Skeletal muscle cell (primary cell): ENCODE results near the gene TENT4A.

Experiments used
- DNase-seq: peaks from one replicate; pipeline ENCODE4 v3.0.0-alpha.2; 2010; ENCODE audit warnings: low read depth
- H3K4me3 ChIP-seq: 2 replicates; pipeline ENCODE4 v1.5.1; 2011; ENCODE audit warnings: low read depth, mild to moderate bottlenecking, control low read depth, low read length, moderate library complexity

The TENT4A gene

DNA sequence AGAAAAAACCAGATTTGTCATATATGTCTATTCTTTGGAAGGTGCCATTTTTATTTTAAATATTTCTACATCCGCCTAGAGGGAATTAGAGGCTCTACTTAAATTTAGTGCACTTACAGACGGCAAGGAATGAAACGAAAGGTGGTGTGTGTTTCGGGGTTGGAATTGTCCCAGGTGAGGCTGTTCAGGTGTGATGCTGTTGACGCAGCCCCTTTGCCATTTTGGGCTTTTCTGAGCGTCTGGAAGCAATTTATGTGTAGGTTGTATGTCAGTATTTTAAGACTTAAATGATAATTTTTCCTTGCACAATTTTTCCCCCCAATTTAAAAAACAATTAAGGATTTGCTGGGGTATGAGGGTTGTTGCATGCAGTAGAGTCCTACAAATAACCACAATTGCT lies 2.0 kb downstream of the TENT4A start:
- H3K4me3 ChIP-seq = peak overlapping the region; percentile 59

DNA sequence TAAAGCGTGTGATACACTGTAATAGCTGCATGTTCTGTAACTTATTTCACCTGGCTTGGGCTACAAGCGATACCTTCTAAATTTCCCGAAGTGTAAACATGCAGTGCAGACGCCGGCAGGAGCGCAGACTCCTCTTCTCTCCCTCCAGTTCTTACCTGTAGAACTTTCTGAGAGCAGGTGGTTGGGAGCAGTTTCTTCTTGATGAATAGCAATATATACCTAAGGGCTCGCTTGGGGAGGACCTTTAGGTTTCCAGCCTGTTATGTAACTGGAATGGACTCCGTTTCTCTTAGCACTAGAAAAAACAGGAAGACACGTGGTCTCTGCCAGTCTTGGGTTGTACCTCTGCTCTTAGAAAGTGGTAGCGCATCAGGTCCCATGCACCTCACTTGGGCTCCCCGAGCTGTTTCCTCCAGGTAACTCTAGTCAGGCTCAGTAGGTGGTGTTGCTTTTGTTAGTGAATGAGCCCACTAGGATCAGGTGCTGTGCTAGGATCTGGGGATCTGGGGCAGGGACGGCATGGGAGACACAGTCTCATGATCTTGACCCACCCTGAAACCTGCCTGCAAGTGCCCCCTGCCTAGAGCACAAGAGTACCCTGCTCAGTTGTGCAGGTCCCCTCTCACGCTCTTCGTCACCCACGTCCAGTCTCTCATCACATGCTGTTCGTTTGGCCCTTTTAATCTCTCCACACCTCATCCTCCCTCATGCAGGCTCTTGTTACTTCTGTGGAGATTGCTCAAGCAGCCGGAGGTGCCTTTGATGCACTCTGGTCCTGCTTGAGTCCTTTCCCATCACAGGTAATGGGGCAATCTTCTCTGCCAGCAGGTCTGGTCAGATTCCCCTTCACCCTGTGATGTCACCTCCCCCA lies 2.8 kb downstream of the TENT4A start:
- DNase-seq = no peak

More for the DNA sequence above, 2.0 kb downstream of the TENT4A start:
- no peak for DNase-seq

DNA sequence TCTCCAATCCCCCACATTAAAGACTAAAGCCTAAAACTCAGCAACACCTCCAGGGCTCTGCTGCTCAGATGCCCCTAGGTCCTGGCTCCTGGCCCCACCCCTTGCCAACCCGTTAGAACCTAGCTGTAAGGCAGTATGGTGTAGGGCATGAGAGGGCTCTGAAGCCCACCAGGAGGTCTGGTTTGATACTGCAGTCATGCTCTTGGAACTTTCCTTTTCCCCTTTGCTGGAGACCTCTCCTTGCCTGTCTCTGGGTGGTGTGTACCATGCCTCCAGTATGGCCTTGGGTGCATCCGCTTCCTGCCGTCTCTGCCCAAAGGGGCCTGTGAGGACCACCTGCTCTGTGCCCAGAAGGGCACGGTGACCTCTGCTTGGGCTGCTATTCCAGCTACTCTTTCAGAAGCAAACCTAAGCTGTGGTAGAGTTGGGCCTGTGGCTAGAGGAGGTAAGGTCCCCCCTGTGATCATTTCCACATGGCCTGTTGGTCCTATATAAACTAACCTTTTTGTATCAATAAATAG lies 3.5 kb downstream of the TENT4A start:
- H3K4me3 ChIP-seq = peak overlapping the region; percentile 3
- no peak for DNase-seq

More for the DNA sequence above, 2.8 kb downstream of the TENT4A start:
- peak overlapping the region; percentile 59 for H3K4me3 ChIP-seq

DNA sequence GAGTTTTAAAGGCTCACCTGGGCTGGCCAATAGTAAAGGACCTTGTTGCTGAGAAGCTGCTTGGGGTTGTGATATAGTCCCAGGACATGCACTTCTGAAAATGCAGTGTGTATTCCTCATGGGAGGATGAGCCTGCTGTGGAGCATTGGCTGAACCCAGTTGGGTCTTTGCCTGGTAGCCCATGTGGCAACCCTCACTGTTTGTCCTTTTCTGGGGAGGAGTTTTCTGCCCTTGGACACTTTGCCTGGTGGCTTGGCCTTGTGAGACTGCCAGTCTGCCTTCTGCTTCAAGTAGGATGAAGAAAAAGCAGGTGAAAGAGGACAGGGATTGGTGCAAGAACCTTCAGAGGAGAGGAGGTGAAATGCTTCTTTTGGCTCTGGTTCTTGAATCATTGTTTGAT lies 4.0 kb downstream of the TENT4A start:
- no peak overlapping the region for H3K4me3 ChIP-seq
- DNase-seq = no peak

DNA sequence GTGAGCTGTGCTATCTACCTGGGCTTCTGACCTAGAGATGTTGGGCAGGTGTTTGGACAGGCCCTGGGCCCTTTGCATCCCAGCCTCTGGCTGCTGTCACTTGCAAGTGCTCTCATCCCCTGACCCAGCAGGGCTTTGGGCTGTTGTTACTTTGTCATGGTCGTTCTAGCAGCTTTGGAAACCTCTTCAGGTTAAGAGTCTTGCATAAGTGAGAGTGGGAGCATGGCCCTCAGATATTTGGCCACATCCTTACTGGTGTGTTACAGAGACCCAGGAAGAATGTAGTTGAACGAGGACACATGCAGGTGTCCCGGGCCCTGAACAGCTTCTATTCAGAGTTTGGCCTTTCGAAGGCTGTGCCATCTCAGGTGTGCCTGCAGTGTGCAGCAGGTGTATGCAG lies 4.5 kb downstream of the TENT4A start:
- no peak for DNase-seq
- no peak overlapping the region for H3K4me3 ChIP-seq

DNA sequence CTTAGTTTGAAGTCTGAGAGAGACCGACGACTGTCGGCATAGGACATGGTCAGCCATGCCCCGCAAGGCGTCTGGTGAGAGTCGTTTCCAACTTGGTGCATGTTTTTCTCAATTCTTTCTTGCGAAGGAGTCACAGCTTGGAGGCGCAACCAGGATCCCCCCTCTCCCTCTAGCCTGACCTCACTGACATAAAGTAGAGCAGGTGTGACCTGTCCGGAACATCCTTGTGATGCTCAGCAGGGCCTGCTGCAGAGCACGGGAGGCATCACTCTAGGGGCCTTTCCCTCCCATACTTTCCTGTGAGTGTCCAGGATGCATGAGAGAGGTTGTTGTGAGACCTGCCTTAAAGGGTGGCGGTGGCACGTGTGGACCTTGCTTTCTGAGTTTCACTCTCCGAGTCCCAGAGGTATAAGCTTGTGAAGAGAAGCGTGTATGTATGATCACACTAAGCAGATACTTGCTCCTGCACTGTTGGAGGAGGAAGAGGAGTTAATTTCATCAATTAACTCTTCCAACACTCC lies 5.0 kb downstream of the TENT4A start:
- no peak overlapping the region for H3K4me3 ChIP-seq
- DNase-seq = no peak

DNA sequence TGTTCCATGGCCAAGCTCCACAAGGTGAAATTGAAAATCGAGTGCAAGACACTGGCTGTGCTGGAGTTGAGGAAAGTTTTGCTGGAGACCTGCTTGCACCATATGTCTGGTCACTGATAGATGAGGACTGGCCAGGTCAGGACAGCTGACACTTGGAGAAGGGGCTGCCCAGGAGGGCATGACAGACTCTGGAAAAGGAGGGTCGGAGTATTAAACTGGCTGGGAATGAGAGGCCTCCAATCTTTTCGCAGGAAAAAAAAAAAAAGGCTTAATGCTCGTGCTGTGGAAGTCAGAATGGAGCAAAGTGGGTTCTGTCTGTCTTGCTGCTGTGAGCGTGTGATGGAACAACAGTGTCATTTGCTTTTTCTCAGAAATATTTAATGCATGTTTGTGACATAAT lies 5.5 kb downstream of the TENT4A start:
- H3K4me3 ChIP-seq = no peak overlapping the region
- no peak for DNase-seq

DNA sequence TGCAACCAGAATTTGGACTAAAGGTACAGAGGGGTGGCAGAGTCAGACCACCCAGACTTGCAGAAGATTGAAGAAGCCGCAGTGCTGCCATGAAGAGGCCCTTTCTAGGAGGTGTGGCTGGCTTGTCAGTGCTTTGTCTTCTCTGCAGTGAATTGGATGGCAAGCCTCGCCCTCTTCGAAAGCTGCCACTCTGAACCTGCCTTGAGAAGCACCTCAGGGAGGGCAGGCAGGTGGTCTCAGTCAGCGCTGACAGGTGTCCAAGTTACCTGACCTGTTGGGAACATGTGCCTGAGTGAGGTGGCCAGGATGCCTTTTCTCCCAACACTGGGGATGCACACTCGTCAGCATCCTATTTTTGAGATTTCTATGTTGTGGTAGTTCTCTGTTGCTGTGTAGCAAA lies 6.2 kb downstream of the TENT4A start:
- H3K4me3 ChIP-seq = no peak overlapping the region
- no peak for DNase-seq

DNA sequence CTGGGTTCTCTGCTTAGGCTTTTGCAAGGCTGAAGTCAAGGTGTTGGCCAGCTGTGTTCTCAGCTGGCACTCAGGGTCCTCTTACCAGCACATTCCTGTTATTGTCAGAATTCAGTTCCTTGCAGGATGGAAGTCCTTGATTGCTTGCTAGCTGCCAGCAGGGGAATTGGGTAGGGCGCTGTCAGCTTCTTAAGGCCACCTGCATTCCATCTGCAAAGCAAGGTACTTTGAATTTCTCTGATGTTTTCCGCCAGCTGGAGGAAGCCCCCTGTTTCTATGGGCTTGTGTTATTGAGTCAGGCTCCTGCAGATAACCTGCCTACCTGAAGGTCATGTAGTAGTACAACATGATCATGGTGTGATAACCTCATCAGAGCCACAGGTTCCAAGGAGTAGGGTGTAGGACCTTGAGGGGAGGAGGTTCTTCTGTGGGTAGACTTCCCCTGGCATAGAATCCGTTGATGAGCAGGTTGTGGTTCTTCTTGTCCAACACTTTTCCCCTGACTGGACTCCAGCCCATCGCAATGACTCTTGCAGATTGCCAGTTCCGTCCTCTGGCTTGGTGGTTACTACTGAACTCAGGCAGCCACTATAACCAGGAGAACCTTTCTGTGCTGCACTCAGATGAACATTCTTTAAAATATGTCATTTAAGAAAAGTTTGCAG lies 6.8 kb downstream of the TENT4A start:
- DNase-seq = no peak
- H3K4me3 ChIP-seq = no peak overlapping the region

DNA sequence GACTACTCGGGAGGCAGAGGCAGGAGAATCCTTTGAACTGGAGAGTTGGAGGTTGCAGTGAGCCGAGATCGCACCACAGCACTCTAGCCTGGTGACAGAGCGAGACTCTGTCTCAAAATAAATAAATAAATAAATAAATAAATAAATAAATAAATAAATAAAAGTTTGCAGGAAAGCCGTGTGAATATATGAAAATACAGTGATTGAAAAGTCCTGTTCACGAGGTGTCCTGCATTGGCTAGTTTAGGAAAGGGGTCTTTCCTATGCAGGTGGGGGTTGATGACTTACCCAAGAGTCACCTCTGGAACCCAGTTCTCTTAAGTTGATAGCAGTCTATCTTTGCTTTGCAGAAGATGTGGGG lies 7.3 kb downstream of the TENT4A start:
- H3K4me3 ChIP-seq = no peak overlapping the region
- no peak for DNase-seq

DNA sequence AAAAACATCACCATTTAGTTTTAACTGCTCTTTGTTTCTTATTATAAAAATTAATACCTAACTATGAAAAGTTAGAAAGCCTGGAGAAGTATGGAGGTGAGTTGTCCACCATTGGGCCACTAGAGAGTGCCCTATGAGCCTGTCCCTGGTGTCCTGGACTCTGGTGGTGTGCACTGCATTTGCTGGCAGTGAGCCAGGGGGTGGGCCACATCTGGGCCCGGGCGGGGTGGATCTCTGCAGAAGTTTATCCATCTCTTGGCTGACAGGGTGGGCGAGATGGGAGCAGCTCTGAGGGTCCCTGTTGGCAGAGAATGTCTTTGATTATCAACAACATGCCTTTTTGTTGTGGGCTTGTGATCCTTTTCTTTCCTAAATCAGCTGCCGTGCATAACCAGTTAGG lies 8.2 kb downstream of the TENT4A start:
- DNase-seq = no peak
- no peak overlapping the region for H3K4me3 ChIP-seq

DNA sequence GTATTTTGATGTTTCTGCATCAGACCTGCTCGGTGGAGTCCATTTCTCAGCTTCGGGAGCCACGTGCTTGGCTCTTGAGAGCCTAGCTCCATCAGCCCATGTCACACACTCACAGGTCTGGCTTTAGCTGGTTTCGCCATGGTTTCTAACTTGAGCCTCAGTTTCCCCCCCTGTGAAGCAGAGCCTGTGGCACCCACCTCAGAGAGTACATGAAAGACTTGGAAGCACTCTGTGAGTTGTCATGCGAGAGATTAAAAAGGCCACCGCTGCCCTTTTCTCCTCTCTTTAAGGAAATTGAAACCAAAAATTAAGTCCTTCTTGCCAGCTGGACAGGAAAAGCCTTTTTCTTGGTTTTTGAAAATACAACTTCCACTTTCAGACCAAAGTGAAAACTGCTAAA lies 8.8 kb downstream of the TENT4A start:
- peak overlapping the region; percentile 13 for H3K4me3 ChIP-seq

DNA sequence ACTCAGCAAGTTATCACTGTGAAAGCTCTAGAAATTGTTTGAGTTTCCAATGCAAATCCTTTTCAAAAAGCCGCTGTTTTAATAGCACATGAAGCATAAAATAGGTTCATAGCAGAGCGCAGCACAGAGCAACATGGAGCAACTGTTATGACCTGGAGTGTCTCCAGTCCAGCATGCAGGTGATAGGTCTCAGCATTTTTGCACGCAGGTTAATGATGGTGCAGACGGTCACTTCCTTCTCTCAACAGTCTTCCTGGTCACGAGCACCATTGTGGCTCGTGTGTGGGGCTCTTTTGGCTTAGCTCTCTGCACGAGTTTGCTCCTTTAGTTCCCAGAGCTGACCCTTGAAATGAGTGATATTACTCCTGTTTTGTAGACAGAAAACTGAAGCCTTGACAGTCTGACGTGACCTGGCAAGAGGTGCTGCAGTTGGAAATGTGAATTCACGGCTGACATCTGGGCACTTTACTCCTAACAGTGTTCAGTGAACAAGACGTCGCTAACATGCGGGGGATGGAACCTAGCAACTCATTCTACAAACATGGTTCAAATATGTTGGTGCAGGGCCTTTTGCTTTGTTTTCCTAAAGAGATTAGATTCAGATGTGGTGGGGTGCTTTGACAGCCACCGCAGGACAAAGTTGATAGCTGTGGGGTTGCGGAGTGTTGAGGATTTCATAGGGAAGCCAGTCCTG lies 10.0 kb downstream of the TENT4A start:
- H3K4me3 ChIP-seq = no peak overlapping the region

More for the DNA sequence above, 8.8 kb downstream of the TENT4A start:
- no peak for DNase-seq

DNA sequence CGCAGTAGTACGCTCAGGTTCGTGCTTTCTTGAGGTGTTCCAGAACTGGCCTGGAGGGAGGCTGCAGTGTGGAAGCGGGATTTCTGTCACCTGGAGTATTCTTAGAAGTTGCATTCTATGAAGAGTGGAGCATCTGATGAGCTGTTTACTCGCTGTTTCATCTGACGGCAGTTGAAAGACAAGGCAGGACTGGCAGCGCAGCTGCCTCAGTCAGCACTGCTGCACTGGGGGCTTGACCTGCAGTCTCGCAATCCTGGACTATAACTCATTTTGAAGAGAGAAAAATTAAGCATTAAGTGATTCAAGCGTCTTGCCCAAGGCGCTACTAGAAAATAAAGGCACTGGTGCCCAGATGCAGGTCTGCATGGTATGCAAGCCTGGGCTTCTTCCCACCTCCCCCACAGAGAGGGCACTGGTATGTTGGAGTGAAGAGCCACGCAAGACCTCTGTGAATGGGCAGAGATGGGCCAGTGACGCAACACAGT lies 10.6 kb downstream of the TENT4A start:
- no peak overlapping the region for H3K4me3 ChIP-seq

More for the DNA sequence above, 10.0 kb downstream of the TENT4A start:
- no peak for DNase-seq

DNA sequence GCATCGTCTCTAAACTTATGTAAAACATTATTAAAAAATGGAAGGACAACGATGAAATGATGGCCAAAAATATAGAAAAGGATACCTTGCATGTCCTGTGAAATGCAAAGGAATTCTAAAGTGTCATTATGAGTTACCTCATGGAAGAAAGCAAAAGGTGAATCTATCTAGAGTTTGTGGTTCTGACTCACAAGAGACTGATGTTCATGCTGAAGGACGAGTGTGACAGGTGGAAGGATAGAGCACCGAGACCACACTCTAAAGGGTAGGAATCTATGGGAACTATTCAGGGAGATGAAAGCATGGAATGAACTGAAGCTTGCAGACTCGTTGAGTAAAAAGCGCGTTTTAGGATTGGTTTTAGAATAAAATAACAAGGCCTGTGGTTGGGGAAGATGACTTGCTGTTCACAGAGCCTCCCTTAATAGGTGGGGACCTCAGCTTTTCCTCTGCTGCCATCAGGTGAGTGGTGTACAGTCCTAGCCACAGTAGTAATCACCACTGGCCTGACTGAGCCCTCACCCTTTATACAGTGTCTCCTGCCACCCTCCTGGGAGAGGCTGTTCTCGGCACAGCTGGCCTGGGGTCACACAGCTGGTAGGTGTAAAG lies 11.2 kb downstream of the TENT4A start:
- no peak for DNase-seq
- H3K4me3 ChIP-seq = no peak overlapping the region

More for the DNA sequence above, 10.6 kb downstream of the TENT4A start:
- DNase-seq = no peak

DNA sequence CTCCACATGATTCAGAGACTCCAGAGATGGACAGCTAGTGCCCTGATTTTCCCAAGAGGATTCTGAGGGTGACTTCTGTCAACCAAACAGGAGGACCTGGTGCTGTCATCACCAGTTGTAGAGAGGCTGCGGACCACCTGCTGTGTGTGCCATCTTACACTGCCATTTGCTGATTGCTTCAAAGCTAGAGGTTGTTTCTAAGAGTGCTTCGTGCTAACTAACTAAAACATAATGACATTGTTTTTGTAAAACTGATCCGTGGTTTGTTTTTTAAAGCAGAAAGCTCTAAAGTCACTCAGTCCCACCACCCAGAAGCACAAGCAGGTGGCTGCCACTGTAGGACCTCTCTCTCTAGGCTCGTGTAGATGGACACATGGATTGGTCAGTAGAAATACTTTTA lies 12.2 kb downstream of the TENT4A start:
- no peak for DNase-seq

DNA sequence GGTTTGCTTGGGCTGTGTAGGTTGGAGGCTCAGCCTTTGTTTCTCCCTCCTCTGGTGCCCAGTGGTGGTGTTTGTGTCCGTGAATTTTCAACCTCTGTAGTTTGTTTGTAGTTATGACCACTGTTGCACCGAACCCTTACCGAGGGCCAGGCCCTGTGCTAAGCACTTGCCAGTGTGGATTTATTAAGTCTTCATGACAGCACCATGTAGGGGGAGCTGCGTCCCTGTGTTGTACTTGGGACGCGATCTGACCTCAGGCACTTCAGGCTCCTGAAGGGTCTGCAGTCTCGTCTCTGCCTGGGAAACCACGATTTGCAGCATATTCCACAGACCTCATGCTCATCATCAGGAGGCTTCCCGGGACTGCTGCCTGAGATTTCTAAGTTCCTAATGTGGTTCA lies 12.8 kb downstream of the TENT4A start:
- H3K4me3 ChIP-seq = no peak overlapping the region
- no peak for DNase-seq

More for the DNA sequence above, 12.2 kb downstream of the TENT4A start:
- H3K4me3 ChIP-seq = no peak overlapping the region

DNA sequence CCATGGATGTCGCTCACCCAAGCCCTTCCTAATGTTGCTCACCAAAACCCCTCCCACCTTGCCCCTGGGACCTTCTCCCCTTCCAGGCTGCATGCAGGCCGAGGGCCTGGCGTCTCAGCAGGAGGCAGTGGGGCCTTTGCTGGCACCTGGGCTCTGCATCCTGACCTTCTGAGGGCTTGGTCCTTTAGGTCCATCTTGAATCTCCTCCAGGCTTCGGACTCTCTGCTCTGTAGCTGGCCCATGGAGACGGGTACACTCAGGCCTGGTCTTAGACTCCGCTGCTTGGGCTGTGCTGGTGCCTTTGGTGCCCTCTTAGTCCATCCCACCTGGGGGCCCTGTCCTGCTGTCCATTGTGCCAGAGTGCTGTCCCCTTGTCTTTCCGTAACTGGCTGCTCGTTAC lies 14.0 kb downstream of the TENT4A start:
- no peak for DNase-seq
- H3K4me3 ChIP-seq = no peak overlapping the region

DNA sequence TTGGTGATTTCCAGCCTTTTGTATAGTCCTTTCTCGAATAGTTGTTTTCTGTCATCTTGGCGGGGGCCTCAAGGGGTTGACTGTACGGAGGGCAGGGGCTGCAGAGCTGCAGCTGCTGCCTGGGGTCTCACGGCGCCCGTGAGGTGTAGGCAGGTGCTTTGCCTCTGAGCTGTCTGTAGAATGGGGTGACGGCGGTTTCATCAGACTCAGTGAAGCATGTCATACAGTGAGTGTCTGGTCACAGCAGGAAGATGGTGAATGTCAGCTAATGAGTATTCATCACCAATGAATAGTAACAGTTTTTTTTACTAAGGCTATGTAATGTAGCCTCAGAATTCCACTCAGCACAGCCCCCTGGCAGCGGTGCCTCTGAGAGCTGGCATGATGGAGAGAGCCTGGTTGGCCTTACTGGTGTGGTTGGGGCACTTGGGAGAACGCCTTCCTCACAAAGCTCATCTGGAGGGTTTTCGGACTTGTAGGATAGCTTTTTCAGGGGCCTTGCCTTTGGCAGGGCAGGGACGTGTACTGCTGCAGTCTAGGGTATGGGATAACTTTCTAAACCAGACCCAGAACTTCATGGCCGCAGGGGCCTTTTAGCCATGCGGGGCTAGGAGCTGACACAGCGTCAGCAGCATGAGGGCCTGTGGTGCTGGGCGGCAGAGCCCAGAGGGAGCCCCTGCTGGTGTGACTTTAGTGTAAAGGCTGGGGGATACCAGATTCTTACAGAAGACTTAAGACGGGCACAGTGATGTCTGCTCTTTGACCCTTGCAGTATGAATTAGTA lies 15.0 kb downstream of the TENT4A start:
- DNase-seq = no peak
- H3K4me3 ChIP-seq = no peak overlapping the region
